Measurements from ENCODE around the gene TAX1BP1.
"Not testable (repeated sequence)": the region's sequence is repeated elsewhere in the genome, so short reads cannot be mapped to it uniquely, and the experiment has no call there.

Gene TAX1BP1

DNA sequence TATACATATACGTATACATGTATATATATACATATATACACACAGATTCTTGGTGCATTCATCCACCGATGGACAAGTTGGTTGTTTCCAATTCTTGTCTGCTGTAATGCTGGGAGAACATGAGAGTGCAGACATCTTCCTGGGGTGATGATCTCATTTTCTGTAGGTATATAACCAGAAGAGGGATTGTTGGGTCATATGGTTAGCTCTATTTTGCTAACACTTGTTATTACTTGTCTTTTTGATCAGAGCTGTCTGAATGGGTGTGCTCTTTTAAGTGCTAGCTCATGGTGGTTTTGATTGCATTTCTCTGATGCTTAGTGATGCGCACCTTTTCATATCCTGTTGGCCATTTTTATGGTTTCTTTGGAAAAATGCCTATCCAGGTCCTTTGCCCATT, 106.4 kb downstream of the TAX1BP1 start:
- DNase-seq, result no peak

DNA sequence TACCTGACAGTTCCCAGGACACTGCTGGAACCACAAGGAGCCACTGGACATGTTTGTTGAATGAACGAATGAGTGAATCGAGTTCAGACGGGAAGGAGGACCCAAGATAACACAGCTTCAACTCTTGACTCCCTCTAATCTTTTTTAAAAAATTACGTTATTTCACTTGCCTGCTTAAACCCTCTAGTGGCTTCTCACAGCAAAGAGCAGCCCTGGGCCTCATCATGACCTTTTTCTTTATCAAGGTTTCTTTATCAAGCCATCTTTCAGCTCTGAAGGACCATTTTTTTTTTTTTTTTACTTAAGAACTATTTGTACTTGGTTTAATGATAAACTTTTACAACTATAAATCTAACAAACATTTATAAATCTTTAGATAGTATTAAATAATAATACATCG, 110.6 kb downstream of the TAX1BP1 start:
- no peak for DNase-seq

DNA sequence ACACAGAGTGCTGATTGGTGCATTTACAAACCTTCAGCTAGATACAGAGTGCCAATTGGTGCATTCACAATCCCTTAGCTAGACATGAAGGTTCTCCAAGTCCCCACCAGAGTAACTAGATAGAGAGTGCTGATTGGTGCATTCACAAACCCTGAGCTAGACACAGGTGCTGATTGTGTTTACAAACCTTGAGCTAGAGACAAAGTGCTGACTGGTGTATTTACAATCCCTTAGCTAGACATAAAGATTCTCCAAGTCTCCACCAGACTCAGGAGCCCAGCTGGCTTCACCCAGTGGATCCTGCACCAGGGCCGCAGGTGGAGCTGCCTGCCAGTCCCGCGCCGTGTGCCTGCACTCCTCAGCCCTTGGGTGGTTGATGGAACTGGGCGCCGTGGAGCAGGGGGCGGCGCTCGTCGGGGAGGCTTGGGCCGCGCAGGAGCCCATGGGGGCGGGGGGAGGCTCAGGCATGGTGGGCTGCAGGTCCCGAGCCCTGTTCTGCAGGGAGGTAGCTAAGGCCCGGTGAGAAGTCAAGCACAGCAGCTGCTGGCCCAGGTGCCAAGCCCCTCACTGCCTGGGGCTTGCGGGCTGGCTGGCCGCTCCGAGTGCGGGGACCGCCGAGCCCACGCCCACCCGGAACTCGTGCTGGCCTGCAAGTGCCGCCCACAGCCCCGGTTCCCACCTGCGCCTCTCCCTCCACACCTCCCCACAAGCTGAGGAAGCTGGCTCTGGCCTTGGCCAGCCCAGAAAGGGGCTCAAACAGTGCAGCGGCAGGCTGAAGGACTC, 116.9 kb downstream of the TAX1BP1 start:
- not testable (repeated sequence) for DNase-seq

DNA sequence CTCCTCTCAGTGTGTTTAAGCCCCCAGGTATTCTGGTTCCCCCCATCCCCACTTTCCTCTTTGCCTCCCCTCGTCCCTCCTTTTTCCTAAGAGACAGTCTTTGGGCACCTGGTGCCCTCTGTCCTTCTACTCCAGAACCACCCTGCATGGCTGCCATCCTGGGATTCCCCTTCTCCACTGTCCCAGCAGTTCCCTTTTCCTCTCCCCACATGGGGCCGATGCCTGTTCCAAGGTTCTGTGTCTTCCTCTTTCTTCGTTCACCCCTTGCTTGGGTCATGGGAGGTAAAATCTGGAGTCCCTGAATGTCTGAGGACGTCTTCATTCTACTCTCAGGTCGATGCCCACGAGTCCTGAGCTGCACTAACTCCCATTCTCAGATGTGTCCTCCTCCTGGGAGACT, 120.8 kb downstream of the TAX1BP1 start:
- DNase-seq, result no peak

DNA sequence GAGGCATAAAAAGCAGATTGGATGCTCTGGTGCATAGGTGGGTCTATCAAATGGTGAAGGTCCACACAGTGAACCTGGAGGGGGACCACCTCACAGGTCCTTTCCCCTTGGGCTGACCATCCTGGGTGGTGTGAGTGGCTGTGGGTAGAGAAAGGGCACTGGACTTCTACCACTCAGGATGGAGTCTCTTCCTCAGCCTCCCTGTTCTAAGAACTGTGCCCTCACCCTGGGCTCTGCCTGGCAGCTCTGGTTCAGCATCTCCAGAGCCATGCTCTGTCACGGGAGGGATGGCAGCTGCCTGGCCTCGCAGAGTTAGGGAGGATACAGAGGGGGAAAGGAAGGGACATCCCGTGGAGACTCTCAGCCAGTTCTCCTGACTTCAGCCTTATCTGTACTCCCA, 121.8 kb downstream of the TAX1BP1 start:
- no peak for DNase-seq

DNA sequence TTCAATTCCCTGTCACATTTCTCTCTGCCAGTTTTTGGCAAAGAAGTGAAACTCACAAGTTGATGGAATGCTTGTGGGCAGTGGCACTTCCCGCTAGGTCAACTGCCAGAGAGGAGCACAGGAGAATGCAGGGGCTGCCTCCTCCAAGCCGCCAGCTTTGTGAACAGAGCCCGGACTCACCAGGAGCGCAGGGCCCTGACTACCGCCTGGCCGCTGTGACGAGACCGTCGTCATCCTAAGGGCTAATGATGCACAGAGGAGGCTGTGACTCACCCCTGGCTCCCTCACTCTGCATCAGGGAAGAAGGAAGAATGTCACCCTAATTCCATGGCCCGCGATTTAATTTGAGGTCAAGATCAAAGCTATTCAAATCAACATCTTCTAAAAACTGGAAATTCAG, 123.9 kb downstream of the TAX1BP1 start:
- peak; percentile 14 for DNase-seq

DNA sequence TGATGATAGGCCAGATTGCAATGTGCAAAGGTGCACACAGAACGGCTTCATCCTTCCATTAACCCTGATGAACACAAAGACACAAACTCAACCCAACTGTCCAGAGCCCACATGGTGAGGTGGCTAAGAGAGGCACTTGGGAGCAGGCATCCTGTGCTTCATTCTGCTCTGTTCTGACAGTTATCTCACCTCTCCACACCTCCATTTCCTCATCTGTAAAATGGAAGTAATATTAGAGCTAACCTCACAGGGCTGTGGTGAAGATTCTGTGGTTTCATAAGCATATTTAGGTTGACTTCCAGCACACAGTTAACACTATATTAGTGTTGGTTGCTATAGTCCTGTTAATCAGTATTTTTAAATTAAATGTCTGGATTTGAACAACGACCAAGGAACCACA, 126.3 kb downstream of the TAX1BP1 start:
- DNase-seq, result no peak

DNA sequence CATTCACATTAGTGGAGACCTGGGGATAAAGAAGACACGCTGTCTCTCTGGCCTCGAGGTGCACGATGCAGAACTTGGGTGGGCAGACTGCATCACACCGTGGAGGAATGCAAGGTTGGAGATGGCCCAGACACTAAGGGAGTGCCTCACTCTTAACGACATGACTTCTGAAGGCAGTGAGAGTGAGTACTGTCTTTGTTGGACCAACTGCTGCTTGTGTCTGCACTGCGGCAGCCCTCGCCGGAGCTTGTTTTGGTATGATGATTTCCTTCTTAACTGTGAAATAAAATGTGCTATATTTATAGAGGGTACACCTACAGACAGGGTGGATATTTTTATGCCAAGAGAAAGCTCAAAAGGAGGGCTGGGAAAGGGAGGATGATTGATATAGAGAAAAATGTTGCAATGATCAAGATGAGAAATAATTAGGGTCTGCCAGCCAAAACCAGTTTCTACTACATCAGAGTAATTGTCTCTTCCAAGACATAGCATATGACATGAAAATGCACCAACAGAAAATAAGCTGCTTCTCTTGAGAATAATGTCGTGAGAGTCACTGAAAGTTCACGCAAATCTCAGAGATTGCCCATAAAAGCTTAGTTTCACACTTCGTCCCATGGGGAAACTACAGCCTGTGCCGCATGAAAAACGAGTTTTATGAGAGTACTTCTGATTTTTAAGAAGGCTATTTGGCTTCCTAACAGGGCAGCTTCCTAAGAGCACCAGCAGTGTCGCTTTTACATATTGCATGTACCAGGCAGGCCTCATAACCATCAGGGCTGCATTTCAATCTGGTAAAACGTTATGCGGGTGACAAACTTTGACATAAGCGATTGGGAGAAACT, 127.1 kb downstream of the TAX1BP1 start:
- DNase-seq, result no peak

DNA sequence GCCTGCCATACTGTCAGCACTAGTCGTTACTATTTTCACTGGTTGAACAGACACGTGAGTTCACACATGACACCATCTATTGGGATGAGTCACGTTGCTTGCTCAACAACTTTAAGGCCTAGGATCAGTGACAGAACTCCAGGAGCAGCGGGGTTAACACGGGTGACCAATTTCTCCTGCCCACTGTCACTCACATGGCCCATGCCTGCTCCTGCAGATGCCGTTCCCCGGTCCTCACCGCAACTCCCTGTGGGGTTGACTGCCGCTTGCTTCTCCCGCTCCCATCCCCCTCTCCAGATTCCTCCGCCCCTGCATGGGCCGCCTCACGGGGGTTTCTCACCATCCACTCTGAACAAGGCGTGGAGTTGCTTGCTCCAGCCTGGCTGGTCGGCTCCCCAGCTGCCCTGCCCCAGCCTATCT, 128.2 kb downstream of the TAX1BP1 start:
- DNase-seq, result no peak

DNA sequence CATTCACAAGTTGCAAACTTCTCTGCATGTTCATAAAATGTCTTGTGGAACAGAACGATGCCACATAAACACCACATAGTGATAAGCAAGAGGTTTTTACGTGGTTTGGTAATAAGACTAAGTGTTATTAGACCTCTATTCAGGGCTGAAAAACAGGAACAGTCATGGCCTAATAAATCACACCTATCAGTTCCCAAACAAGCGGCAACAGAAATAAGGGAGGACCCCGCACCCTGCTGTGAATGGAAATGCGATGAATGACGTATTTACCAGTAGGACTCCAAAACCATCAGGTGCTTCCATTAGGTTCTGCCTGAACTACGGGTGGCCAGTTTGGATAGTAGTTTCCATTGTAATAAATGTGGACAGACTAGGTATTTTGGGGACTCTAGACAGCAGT, 129.1 kb downstream of the TAX1BP1 start:
- DNase-seq, result no peak

DNA sequence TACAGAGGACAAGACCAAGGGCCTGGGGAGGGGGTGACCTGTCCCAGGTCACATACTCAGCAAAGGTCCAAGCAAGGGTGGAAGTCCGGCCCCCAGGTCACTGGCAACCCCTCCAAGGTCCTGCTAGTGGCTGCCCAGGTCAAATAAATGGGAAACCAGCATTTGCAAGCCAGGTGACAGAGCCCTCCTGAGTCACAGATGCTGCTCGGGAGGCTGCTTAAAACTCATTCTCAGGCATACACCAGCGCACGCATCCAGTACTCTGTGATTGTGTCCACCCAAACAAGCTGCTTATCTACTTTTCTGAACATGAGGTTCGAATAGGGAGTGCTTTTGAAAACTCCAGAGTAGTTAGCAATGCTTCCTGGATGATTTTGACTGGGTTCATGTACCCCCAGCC, 130.6 kb downstream of the TAX1BP1 start:
- no peak for DNase-seq

- no peak for DNase-seq
Measured at GRCh38 chr7:27871086-27871485, 131.1 kb downstream of the TAX1BP1 start.

DNA sequence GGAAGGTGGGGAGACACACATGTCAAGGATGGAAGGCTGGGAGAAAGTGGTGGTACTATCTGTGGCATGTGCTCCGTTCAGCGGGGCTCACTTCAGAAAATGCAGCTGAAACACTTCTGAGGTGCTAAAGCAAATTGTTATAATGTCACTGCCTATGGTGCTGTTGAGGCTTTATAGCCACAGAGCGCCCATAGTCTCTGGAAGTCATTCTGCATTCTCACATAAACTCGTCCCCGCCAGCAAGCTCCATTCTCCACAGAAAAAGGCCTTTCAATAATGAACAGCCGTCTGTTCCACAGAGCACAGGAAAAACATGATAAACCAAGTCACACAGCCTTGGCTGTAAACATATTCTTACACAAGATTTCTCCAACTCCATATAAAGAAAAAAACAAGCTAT, 131.9 kb downstream of the TAX1BP1 start:
- no peak for DNase-seq

- DNase-seq, result no peak
Measured at GRCh38 chr7:27872356-27873275, 132.7 kb downstream of the TAX1BP1 start.

GRCh38 chr7:27873981-27874957, 134.3 kb downstream of the TAX1BP1 start:
- no peak for DNase-seq

GRCh38 chr7:27875061-27875460, 135.1 kb downstream of the TAX1BP1 start:
- DNase-seq, result no peak

DNA sequence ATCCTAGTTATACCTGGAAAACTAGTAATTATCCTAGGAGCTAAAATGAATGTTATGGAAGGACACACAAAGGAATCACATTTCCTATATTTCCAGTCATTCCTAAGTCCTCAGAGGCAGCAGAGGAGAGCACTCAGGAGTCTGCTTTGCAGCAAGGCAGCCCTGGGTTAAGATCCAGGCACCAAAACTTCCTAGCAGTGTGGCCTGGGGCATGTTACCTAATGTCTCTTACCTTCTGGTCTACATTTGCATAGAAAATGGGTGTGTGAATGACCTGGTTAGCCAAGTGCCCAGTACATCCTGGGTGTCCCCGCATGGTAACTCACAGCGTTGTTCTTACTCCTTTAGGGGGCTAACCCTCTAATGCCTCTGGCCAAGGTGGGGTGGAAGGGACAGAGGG, 135.9 kb downstream of the TAX1BP1 start:
- no peak for DNase-seq

DNA sequence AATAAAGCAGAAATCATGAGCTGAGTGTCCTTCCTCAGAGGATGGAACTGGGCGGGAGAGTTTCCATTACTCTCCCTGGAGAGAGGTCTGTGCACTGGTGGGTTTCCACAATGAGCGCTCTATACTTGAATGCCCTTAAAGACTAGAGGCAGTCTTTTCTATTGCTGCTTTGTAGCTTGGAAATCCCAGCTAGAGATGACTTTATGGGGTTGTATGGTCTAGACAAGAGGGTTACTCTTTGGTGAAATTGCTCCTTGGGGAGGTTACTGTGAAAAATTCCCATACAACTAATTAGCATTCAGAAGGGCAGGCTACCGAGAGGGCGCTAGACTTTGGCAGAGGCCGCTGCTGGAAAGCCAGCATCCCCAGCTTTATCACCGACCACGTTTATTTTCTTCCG, 136.8 kb downstream of the TAX1BP1 start:
- DNase-seq, result no peak
